Activated T-cell treated with anti-CD3 and anti-CD28 coated beads, Interleukin-2, amount 50 U/mL, for 1 hour (primary cell): ENCODE data around the gene SPATA25.
A peak's percentile ranks its signal among the peaks of the same experiment; 100 is the strongest.
"Not testable (repeated sequence)": the region's sequence is repeated elsewhere in the genome, so short reads cannot be mapped to it uniquely, and the experiment has no call there.

Experiments used
- DNase-seq: peaks from one replicate; pipeline ENCODE4 v3.0.0-alpha.2; 2020

Gene SPATA25

GRCh38 chr20:45892828-45893500, 5.5 kb upstream of the SPATA25 start:
- no peak for DNase-seq

GRCh38 chr20:45892049-45892825, 4.8 kb upstream of the SPATA25 start:
- DNase-seq, result no peak

GRCh38 chr20:45890985-45891983, 3.9 kb upstream of the SPATA25 start, which contains the start of the genes CTSA and NEURL2:
CTSA (plus strand) TSS chr20:45891335; CDS start chr20:45891569, 234 bp downstream.
NEURL2 (minus strand) TSS chr20:45891208; CDS start chr20:45890991, 217 bp downstream.
- peak; percentile 82 for DNase-seq

DNA sequence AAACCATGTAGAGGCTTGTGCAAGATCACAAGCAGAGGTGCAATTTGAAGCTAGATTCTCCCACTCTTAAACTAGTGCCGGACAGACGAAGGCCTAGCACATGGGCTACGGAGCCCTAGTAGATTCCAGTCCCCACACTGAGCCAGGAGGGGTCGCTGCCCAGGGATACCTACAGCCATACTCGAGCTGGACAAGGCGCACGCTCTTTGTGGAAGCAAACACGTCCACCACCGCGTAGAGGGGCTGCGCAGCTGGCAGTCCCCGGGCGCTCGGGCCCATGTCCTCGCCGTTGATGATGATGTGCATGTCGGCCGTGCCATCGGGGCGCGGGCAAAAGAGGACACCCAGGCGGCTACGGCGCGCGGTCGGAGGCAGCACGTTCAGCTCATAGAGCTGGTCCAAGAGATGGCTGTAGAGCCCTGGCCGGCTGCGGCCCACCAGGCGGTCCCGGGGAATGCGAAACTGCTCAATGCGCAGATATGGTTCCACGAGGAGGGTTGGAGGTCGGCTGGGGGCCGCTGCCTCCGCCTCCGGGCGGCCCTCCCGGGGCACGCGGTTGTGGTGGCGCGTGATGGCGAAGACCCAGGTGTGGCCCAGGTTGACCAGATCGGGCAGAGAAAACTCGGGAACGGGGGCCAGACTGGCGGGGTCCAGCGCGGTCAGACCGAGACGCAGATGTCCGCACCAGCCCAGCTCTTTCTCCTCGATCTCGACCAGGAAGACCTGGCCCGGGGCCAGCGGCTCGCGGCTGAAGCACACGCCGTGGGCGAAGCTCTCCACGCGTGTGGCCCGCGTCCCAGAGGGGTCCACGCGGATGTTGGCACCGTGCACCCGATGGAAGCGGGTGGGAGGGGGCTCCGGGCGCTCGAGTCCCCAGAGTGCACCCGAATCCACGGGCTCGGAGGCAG, 2.9 kb upstream of the SPATA25 start:
- peak; percentile 56 for DNase-seq

DNA sequence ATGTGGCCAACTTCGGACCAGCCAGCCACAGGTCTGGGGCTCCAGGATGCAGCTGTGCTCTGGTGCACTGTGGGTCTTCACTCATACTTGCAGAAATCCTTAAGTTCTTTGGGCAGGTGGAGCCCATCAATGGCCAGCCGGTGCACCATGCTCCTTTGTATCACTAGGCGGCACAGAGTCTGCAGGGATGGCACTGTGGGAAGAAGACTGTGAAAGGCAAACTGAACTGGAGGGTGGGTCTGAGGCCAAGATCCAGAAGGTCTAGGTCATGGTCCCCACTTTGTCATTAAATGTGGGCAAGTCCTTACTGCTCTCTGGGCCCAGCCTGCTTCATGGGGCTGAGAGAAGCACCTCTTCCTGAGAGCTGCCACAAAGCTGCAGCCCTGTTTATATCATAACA, 1.3 kb upstream of the SPATA25 start:
- DNase-seq, result no peak

DNA sequence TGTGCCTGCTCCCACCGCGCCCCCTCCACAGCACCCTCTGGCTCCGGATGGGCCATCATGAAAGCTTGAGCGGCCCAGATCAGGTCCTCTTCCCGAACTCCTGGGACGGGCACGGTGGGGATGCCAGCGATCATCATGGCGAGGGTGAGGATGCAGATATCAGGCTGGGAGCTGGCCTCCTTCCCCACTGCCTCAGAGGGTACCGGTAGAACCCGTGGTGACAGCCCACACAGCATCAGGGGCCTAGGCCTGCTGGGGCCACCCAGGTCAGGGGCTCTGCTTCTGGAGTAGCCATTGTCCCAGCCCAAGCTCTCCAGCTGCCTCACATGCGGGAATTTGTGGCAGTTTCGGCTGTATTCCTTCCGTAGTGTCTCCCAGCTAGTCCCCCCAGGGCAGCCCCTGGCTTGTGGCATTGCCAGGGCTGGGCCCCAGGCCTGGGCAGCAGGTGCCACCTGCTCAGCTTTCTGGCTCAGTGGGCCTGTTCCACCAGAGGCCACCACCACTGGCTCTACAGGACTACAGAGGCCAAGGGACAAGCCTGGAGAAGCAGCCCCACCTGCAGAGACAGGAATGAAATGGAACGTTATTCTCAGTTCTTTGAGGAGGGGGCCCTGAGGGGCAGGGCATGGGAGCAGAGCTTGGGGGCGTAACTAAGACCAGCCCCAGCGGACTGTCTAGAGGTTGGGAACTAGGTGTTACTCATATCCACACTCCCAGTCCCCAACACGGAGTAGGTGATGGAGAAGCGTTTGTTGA, 654 bp downstream of the SPATA25 start:
- DNase-seq, result no peak

GRCh38 chr20:45883100-45883469, 4.3 kb downstream of the SPATA25 start:
- DNase-seq, result no peak

DNA sequence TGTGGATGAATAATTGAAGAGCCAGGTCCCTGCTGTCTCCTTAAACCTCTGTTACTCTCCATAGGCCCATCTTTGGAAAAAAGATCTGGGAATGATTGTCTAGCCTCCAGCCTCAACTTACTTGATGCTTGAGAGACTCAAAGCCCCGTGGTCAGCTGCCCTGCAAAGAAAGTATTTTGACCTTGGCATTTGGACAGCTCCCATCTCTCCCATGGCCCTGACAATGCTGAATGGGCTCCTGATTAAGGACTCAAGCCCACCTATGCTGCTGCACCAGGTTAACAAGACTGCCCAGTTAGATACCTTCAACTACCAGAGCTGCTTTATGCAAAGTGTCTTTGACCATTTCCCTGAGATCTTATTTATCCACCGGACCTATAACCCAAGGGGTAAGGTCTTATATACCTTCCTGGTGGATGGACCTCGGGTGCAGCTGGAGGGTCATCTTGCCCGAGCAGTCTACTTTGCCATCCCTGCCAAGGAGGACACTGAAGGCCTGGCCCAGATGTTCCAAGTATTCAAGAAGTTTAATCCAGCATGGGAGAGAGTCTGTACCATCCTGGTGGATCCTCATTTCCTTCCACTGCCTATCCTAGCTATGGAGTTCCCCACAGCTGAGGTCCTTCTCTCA, 4.8 kb downstream of the SPATA25 start:
- DNase-seq, result no peak

GRCh38 chr20:45880988-45881788, 6.2 kb downstream of the SPATA25 start, which contains the start of gene ZSWIM1:
ZSWIM1 (plus strand) TSS chr20:45881227; CDS start chr20:45882593, 1,366 bp downstream.
- DNase-seq, result peak; percentile 97

DNA sequence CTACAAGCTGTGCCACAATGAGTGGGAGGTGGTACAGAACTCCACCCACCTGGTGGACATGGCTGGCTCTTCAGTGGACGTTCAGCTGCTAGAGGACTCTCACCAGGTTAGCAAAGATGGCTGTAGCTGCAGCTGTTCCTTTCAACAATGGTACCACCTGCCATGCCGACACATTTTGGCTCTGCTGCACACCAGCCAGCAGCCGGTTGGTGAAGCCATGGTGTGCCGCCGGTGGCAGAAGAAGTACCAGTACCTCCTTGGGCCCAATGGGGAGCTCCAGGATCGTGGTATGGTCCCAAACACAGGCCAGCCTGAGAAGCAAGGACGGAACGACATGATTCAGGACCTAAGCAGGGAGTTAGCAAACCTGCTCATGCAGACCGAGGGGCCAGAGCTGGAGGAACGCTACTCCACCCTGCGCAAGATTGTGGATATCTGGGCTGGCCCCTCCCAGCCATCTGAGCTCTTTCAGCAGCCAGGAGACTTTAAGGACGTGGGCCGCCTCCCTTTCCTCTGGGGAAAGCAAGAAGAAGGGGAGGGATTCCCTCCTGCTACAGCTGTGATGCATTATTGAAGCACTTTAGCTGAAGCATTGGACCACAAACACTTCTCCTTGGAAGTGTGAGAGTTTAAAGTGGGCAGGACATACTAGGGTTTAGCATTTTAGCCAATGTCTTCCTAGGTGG, 9.2 kb downstream of the SPATA25 start:
- no peak for DNase-seq

GRCh38 chr20:45874576-45874975, 12.8 kb downstream of the SPATA25 start:
- no peak for DNase-seq

GRCh38 chr20:45874104-45874481, 13.3 kb downstream of the SPATA25 start:
- DNase-seq, result not testable (repeated sequence)

- no peak for DNase-seq
Observed at GRCh38 chr20:45873409-45874103, 13.9 kb downstream of the SPATA25 start.

DNA sequence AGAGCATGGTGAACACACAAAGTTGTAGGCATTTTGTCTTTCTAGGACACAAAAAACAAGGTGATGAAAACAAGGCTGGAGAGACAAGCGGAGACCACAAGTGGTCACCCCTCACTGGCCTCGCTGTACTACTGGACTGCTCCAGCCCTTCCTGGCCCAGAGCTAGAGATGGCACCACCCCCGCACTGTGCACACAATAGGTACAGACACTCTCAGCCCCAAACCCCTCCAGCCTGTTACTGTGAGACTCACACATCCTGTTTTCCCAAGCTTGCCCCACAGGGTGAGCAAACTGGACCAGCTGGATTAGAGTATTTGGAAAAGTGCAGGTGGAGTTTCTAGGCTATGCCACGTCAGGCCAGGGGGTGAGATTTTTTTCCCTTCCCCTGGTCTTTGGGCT, 14.8 kb downstream of the SPATA25 start:
- no peak for DNase-seq

- DNase-seq, result no peak
Observed at GRCh38 chr20:45867819-45868176, 19.6 kb downstream of the SPATA25 start.

DNA sequence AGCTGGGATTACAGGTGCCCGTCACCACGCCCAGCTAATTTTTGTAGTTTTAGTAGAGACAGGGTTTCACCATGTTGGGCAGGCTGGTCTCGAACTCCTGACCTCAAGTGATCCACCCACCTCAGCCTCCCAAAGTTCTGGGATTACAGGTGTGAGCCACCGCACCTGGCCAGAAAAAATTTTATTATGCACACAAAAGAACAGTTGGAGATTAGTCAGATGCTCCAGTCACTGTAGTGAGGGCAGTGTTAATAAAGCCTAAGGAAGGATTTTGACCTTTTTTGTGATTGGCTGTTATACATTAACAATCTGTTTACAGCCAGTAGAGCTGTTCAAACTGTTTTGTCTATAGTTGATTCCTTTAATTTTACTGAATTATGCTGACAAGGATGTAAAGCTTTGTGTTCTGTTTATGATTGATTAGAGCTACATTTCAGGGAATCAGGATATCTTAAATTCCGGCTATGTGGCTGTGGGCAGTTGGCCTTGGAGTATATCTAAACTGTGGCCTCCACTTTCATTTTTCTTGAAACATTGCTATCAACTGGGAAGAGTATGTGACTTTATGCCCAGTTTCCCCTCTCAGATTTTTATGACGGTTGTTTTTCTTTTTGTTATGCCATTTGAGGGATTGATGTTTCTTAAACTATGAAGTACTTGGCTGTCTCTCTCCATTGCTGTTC, 20.1 kb downstream of the SPATA25 start:
- no peak for DNase-seq

DNA sequence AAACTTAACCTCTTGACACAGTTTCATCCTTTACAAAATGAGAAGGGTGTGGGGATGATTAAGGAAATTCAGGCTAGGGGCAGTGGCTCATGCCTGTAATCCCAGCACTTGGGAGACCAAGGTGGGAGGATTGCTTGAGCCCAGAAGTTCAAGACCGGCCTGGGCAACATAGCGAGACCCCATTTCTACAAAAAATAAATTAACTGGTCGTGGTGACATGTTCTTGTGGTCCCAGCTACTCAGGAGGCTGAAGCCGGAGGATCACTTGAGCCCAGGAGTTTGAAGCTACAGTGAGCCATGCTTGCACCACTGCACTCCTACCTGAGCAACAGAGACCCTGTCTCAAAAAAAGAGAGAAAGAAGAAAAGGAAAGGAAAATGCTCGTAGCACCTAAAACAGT, 21.0 kb downstream of the SPATA25 start:
- DNase-seq, result no peak
